Articular chondrocyte of knee joint (primary cell): ENCODE results near the gene ATP10B. TPM values are rescaled to one million over a fixed set of nuclear protein-coding genes. Genes with fewer than 3 reads are reported as not detected.

Source experiments
- total RNA-seq: library from RNA; depleted of rRNA; stranded (reverse); fragments of >200 nt; gene quantifications from 2 replicates; pipeline ENCODE4 v1.2.3, GENCODE V29; 2012

Gene ATP10B, protein sequence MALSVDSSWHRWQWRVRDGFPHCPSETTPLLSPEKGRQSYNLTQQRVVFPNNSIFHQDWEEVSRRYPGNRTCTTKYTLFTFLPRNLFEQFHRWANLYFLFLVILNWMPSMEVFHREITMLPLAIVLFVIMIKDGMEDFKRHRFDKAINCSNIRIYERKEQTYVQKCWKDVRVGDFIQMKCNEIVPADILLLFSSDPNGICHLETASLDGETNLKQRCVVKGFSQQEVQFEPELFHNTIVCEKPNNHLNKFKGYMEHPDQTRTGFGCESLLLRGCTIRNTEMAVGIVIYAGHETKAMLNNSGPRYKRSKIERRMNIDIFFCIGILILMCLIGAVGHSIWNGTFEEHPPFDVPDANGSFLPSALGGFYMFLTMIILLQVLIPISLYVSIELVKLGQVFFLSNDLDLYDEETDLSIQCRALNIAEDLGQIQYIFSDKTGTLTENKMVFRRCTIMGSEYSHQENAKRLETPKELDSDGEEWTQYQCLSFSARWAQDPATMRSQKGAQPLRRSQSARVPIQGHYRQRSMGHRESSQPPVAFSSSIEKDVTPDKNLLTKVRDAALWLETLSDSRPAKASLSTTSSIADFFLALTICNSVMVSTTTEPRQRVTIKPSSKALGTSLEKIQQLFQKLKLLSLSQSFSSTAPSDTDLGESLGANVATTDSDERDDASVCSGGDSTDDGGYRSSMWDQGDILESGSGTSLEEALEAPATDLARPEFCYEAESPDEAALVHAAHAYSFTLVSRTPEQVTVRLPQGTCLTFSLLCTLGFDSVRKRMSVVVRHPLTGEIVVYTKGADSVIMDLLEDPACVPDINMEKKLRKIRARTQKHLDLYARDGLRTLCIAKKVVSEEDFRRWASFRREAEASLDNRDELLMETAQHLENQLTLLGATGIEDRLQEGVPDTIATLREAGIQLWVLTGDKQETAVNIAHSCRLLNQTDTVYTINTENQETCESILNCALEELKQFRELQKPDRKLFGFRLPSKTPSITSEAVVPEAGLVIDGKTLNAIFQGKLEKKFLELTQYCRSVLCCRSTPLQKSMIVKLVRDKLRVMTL (N-terminal part only)
- total RNA-seq = not detected in 2 replicates

GRCh38 chr5:160852049-160852448 is at the start of gene ATP10B:
TSS of gene ATP10B (minus strand) at chr5:160852211. CDS start at chr5:160688074, 164,137 bp downstream.

